ENCODE measurements around the gene MTHFSD. TPM values are rescaled to one million over a fixed set of nuclear protein-coding genes. Genes with fewer than 3 reads are reported as not detected.

Gene MTHFSD
- total RNA-seq, 1 donor from 2014 or later = 7.1 TPM

DNA sequence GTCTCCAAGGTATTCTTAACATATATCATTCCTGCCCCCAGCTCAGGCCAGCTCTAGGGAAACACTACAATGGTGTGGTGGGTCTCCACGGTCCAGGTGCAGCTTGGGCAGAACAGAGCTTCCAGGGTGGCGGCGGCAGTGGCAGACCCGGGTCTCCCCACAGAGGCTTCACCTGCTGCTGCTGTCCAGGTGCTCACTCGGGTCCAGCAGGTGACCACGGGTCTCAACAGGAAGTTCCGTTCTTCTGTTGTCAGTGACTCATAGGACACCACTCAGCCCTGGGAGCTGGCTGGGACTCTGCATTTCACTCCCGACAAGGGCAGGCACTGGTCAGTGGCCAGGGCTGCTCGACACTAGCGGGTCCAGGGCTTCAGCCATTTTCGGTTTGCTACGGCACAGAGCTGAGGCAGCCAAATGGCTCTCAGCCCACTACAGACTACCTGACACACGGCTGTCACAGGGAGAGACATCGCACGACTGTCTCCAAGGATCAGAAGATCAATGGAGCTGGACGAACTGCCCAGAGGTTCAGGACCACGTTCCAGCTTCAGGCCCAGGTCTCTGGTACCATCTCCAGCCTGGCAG lies 16.7 kb downstream of the MTHFSD start:
- no peak for DNase-seq (ENCODE audit: low read depth)
- no peak overlapping the region for H3K4me3 ChIP-seq (ENCODE audit: low read depth, low read length)
- TF ChIP-seq, protein P1, sequence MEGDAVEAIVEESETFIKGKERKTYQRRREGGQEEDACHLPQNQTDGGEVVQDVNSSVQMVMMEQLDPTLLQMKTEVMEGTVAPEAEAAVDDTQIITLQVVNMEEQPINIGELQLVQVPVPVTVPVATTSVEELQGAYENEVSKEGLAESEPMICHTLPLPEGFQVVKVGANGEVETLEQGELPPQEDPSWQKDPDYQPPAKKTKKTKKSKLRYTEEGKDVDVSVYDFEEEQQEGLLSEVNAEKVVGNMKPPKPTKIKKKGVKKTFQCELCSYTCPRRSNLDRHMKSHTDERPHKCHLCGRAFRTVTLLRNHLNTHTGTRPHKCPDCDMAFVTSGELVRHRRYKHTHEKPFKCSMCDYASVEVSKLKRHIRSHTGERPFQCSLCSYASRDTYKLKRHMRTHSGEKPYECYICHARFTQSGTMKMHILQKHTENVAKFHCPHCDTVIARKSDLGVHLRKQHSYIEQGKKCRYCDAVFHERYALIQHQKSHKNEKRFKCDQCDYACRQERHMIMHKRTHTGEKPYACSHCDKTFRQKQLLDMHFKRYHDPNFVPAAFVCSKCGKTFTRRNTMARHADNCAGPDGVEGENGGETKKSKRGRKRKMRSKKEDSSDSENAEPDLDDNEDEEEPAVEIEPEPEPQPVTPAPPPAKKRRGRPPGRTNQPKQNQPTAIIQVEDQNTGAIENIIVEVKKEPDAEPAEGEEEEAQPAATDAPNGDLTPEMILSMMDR (conservative IDR thresholded peaks at IDR 0.05; ENCODE audit: low read depth, low read length) = no peak

GRCh38 chr16:86537486-86537885 lies 17.5 kb downstream of the MTHFSD start:
- TF ChIP-seq, protein P1 (conservative IDR thresholded peaks at IDR 0.05; ENCODE audit: low read depth, low read length) = no peak
- DNase-seq (ENCODE audit: low read depth) = no peak
- H3K4me3 ChIP-seq (ENCODE audit: low read depth, low read length) = no peak overlapping the region

DNA sequence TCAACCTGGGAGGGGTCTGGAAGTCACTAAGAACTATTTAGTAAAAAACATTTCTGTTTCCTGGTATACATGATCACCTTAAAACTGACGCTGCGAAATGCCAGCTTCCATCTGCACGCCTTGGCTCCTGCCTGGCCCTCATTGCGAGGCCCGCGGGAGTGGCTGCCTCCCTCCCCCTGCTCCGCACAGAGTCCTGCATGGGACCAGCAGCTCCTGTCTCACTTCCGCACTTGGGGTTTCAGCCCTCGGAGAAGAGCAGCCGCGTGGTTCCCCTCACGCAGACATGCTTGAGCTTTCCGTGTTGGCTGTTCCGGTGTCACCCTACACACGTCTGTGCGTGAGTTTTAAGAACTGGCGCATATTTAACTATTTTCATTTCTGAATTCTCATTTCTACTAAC lies 18.4 kb downstream of the MTHFSD start:
- TF ChIP-seq, protein P1 (conservative IDR thresholded peaks at IDR 0.05; ENCODE audit: low read depth, low read length) = no peak
- no peak overlapping the region for H3K4me3 ChIP-seq (ENCODE audit: low read depth, low read length)
- DNase-seq (ENCODE audit: low read depth) = no peak

DNA sequence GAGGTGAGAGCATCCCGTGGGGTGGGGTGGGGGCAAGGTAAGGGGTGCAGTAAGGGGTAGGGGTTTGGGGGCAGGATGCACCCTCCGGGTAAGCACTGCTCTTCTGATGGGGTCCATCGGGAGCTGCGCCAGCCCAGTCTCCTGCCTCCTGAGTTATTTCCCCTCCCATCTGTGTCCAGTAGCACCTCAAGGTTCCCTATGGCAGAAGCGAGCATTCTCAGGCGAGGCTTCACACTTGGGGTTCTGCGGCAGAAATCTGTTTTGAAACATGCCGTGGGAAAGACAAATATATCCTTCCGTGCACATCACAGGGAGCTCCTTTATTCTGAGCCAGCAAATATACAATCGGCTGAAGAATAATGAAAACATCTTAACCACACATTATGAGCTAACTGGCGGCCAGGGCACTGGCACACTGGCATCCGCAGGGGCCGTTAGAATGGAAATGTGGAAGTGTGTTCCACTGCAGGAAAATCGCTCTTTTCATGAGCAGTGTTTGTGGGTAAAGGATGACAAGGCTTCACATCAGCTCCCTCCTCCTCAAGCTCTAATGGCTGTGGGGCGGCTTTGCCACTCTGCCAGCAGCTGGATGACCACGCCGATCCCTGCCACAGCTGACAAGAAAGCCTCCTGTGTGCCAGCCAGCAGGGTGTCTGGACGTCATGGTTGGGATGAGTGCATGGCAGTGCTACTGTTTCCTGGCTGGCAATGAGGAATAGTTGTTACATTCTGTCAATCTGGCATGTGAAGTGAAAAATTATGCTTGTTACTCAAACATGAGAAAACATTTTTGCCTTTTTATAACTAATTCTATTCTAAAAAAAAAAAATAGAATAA lies 20.0 kb downstream of the MTHFSD start:
- DNase-seq (ENCODE audit: low read depth) = no peak
- TF ChIP-seq, protein P1 (conservative IDR thresholded peaks at IDR 0.05; ENCODE audit: low read depth, low read length) = no peak
- H3K4me3 ChIP-seq (ENCODE audit: low read depth, low read length) = no peak overlapping the region

DNA sequence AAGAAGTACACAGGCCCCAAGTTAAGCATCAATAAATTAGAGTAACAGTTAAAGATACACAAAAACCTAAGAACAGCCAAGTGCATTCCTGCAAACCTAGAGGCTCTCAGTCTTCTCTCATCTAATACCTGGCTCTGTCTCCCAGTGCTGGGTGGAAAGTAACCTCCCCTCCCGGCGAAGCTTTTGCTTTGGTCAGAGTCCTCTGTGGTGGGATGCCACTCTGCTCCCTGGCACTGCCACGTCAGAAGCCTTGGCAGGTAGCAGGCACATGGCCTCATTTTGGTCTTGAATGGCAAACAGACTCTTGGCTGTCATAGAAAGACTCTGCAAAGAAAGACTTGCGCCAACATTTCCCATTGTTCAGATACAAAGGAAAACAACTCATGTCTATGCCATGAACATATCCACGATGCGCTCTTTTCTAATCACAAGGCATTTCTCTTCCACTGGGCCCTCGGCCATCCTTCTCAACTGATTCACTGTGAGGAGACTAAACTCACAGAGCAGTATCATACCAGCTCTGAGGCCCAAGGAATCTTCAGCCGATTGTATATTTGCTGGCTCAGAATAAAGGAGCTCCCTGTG lies 21.2 kb downstream of the MTHFSD start:
- DNase-seq (ENCODE audit: low read depth) = no peak
- H3K4me3 ChIP-seq (ENCODE audit: low read depth, low read length) = no peak overlapping the region
- TF ChIP-seq, protein P1 (conservative IDR thresholded peaks at IDR 0.05; ENCODE audit: low read depth, low read length) = no peak

GRCh38 chr16:86533076-86533475 lies 22.0 kb downstream of the MTHFSD start:
- TF ChIP-seq, protein P1 (conservative IDR thresholded peaks at IDR 0.05; ENCODE audit: low read depth, low read length) = no peak
- H3K4me3 ChIP-seq (ENCODE audit: low read depth, low read length) = no peak overlapping the region
- no peak for DNase-seq (ENCODE audit: low read depth)

Measured in epithelial cell of proximal tubule (primary cell).